MM.1S (cell line): ENCODE results near the gene DNAI2.

Source experiments
- EZH2 ChIP-seq: fragments of 300-600 bp; sonication (generic); optimal IDR thresholded peaks from 2 replicates; pipeline ENCODE3; 2017; ENCODE audit warnings: low read depth, mild to moderate bottlenecking, antibody characterized with exemption, low read length, mixed read lengths
- TF ChIP-seq, protein P1 (sequence below): fragments of 300-600 bp; sonication (generic); IDR thresholded peaks from 2 replicates; pipeline ENCODE4 v1.5.1; 2016; ENCODE audit warnings: antibody characterized with exemption, low read length, mixed read lengths

DNA sequence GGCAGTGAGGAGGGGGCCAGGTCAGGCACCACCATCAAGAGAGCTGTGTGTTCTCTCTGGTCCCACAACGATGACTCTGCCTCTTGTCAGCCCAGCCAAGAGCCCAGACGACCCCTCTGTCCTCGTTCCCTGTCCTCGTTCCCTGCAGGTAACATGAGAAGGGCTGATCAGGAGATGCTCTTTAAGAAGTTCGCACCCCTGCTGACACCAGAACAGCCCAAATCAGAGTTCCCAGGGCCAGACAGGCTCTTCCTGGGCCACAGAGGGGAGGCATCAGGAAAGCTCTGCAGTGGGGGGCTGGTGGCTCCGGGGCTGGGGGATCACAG is 13.5 kb upstream of the DNAI2 start:
- TF ChIP-seq, protein P1, sequence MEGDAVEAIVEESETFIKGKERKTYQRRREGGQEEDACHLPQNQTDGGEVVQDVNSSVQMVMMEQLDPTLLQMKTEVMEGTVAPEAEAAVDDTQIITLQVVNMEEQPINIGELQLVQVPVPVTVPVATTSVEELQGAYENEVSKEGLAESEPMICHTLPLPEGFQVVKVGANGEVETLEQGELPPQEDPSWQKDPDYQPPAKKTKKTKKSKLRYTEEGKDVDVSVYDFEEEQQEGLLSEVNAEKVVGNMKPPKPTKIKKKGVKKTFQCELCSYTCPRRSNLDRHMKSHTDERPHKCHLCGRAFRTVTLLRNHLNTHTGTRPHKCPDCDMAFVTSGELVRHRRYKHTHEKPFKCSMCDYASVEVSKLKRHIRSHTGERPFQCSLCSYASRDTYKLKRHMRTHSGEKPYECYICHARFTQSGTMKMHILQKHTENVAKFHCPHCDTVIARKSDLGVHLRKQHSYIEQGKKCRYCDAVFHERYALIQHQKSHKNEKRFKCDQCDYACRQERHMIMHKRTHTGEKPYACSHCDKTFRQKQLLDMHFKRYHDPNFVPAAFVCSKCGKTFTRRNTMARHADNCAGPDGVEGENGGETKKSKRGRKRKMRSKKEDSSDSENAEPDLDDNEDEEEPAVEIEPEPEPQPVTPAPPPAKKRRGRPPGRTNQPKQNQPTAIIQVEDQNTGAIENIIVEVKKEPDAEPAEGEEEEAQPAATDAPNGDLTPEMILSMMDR: no peak
- no peak for TF ChIP-seq EZH2
